A549 treated with AZD9567 at 1 μM for 4 hours (cell line): ENCODE data around the gene NCLN. TPM values are rescaled to one million over a fixed set of nuclear protein-coding genes. Genes with fewer than 3 reads are reported as not detected.

Experiments used
- total RNA-seq: library from RNA; stranded (reverse); fragments of 200-300 nt; extraction: Qiagen RNA extraction; gene quantifications from 5 replicates; pipeline ENCODE4 v1.2.3, GENCODE V29; 2022; ENCODE audit not compliant: insufficient read depth

Gene NCLN, protein sequence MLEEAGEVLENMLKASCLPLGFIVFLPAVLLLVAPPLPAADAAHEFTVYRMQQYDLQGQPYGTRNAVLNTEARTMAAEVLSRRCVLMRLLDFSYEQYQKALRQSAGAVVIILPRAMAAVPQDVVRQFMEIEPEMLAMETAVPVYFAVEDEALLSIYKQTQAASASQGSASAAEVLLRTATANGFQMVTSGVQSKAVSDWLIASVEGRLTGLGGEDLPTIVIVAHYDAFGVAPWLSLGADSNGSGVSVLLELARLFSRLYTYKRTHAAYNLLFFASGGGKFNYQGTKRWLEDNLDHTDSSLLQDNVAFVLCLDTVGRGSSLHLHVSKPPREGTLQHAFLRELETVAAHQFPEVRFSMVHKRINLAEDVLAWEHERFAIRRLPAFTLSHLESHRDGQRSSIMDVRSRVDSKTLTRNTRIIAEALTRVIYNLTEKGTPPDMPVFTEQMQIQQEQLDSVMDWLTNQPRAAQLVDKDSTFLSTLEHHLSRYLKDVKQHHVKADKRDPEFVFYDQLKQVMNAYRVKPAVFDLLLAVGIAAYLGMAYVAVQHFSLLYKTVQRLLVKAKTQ
- 64.4 to 86.7 TPM (median 81.9 TPM) in 5 replicates for total RNA-seq

DNA sequence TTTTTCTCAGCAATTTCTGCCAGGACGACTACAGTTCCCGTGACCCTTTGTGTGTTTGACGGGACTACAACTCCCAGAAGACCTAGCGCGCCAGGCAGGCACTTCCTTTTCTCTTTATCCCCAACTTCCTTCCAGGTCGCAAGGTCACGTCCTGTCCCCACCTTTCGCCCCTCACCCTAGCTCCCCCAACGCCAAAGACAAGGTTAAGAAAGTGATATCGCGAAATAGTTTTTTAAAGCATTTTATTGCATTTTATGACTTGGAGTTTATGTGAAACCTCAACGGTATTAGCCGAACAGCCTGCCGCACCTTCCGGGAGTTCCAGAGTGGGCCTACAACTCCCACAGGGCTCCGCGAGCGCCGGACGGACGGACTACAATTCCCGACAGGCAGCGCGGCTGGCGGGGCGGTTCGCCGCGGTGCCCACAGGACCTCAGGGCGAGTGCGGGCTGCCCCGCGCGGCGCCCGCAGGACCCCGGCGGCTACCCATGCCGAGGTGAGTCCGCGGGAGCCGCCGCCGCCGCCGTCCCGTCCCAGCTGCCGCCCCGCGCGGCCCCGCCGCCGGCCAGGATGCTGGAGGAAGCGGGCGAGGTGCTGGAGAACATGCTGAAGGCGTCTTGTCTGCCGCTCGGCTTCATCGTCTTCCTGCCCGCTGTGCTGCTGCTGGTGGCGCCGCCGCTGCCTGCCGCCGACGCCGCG lies at the start of gene NCLN:
TSS of gene NCLN (plus strand) at position 470 of the 699 bp plus-strand sequence. CDS start at position 571, 101 bp downstream.

DNA sequence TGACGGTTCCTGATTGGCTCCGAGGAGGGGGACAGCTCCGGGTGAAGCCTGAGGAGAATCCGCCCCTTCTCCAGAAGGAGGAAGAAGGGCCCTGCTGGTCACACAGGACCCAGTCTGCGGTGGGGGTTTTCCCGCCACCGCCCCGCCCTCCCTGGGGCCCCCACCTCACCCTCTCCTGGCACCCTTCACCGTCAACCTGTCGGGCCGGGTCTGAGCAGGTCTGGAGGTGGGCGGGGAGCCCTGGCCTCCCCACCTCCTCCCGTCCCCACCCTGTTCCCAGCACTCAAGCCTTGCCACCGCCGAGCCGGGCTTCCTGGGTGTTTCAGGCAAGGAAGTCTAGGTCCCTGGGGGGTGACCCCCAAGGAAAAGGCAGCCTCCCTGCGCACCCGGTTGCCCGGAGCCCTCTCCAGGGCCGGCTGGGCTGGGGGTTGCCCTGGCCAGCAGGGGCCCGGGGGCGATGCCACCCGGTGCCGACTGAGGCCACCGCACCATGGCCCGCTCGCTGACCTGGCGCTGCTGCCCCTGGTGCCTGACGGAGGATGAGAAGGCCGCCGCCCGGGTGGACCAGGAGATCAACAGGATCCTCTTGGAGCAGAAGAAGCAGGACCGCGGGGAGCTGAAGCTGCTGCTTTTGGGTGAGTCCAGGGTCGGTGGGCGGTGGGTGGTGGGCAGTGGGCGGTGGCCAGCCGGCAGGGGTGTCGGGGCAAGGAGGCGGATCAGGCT lies 49.6 kb upstream of the NCLN start, which contains the start of gene GNA15:
TSS of gene GNA15 (plus strand) at position 73 of the 723 bp plus-strand sequence. CDS start at position 491, 418 bp downstream.

DNA sequence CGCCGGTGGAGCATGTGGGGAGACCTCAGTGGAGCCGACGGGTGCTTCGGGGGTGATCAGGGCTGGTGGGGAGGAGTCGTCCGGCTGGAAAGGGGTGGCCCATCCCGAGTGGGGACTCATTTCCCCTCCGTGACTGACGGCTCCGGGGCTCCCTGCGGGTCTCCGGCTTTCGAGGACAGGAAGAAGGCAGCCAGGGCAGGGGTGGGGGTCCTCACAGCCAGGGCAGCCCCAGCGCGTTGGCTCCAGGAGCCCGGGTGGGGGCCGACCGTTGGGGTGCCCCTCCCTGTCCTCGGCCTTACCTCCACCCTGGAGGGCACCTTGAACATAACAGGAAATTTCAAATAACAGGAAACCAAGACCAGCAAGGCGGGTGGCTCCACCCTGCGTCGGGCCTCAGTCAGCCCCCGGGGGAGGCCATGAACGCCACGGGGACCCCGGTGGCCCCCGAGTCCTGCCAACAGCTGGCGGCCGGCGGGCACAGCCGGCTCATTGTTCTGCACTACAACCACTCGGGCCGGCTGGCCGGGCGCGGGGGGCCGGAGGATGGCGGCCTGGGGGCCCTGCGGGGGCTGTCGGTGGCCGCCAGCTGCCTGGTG lies 7.3 kb upstream of the NCLN start, which contains the start of gene S1PR4:
TSS of gene S1PR4 (plus strand) at position 393 of the 596 bp plus-strand sequence. CDS start at position 417, 24 bp downstream.

DNA sequence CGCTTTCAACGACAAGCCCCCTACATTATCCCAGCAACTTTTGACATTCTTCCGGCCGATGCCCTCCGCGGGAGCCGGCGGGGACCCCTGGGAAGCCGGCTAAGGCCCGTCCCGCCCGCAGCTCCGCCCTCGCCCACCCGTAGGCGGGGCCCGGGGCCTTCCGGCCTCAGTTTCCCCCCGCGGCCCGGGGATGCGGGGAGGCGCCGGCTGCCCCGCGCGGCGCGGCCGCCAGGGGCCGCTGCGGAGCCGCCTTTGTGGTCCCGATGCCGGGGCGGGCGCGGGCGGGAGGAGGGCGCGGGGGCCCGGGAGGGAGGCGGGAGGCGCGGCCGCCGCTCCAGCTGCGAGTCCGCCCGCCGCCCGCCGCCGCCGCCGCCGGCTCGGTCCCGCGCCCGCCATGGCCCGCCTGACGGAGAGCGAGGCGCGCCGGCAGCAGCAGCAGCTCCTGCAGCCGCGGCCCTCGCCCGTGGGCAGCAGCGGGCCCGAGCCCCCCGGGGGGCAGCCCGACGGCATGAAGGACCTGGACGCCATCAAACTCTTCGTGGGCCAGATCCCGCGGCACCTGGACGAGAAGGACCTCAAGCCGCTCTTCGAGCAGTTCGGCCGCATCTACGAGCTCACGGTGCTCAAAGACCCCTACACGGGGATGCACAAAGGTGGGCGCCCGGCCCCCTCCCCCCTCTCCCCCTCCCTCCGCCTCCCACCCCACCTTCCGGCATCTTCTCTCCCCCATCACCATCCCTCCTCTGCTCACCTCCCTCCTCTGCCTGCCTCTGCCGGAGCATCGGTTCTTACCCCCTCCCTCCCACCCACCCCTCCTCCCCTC lies 38.8 kb downstream of the NCLN start, which contains the start of gene CELF5:
TSS of gene CELF5 (plus strand) at position 316 of the 823 bp plus-strand sequence. CDS start at position 395, 79 bp downstream.

Other genes with a start within 250 kb of the NCLN start
- 1.6 to 2.1 TPM (median 1.8 TPM) in 5 replicates for gene ZNF77, start 241.0 kb upstream of the NCLN start, total RNA-seq
- gene TLE6, start 208.4 kb upstream of the NCLN start, total RNA-seq, result 3.9 to 6.0 TPM (median 5.4 TPM) in 4 of 5 replicates, not detected in the other
- 2.5 to 2.9 TPM (median 2.7 TPM) in 5 replicates for gene TLE2, start 156.7 kb upstream of the NCLN start, total RNA-seq
- gene TLE5, start 123.4 kb upstream of the NCLN start, total RNA-seq, result 191 to 242 TPM (median 235 TPM) in 5 replicates
- gene GNA11, start 91.6 kb upstream of the NCLN start, total RNA-seq, result 31.2 to 34.3 TPM (median 33.7 TPM) in 5 replicates
- gene GNA15, start 49.9 kb upstream of the NCLN start, total RNA-seq, result 0.05 to 0.08 TPM (median 0.05 TPM) in 4 of 5 replicates, not detected in the other
- gene S1PR4, start 7.2 kb upstream of the NCLN start, total RNA-seq, result 0.07 to 0.09 TPM (median 0.08 TPM) in 3 of 5 replicates, not detected in the others
- 0.39 to 0.52 TPM (median 0.50 TPM) in 4 of 5 replicates, not detected in the other for gene CELF5, start 38.7 kb downstream of the NCLN start, total RNA-seq
- gene NFIC, start 180.7 kb downstream of the NCLN start, total RNA-seq, result 31.0 to 36.9 TPM (median 33.6 TPM) in 5 replicates